Measurements from ENCODE around the gene BCAS4.

- TF ChIP-seq CTCF (IDR thresholded peaks at IDR 0.05) (no peak), POLR2AphosphoS5 (IDR thresholded peaks at IDR 0.05; ENCODE audit: low read depth, low read length) (no peak)
Observed at GRCh38 chr20:50843331-50844276, 48.7 kb downstream of the BCAS4 start.

Measured in Panc1 (cell line).